Pons (tissue), 1 donor: ENCODE results near the gene SERTAD1.

Source experiments
- DNase-seq: peaks from one replicate; pipeline ENCODE4 v3.0.0-alpha.2; 2016; ENCODE audit warnings: low spot score

The SERTAD1 gene

GRCh38 chr19:40403262-40403984 is 22.4 kb downstream of the SERTAD1 start:
- DNase-seq: no peak

GRCh38 chr19:40400559-40400958 is 25.2 kb downstream of the SERTAD1 start:
- DNase-seq: no peak

DNA sequence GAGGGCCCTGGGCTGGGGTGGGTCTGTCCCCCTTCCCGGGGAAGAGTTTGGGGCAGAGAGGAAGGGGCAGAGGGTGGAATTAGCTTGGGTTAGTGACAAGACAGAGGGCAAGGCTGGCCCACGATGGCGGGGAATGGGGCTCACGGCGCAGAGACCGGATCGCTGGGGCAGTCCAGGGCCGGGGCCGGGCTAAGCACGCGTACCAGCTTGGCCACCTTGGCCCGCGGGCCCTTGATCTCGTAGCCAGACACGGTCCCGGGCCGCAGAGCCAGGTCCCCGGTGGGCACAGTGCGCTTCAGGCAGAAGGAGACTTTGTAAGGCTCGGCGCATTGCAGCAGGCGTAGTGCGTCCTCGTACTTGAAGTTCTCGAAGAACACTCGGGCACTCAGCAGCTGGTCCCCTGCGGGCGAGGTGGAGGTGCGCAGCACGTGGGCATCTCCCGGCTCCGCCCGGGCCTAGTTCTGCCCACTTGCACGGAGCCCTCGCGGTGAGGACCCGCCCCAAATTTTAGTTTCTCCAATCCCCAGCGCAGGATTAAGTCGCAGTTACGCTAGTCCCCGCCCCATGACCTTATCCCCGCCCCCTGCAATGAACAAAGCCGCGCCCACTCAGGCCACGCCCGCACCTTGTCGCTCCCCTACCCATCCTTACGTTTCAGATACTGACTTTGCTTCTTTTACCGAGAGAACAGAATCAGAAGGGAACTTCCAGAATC is 27.2 kb downstream of the SERTAD1 start:
- DNase-seq: no peak

DNA sequence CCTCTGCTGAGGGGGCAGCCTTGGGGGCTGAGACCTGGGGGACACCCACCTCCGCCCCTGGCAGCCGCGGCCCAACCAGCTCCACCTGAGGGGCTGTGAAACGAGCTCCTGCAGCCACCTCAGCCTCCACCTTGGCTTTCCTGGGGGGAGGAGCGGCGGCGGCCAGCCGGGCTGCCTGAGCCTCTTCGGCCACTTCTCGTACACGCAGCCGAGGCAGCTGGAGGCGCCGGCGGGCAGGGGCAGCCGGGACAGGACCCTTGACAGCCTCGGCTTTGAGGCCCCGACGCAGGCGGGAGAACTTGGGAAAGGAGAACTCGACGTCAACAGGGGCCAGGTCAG is 28.3 kb downstream of the SERTAD1 start:
- DNase-seq: no peak

- no peak for DNase-seq
These were observed 28.8 kb downstream of the SERTAD1 start for GRCh38 chr19:40396886-40397567.

- DNase-seq: no peak
These were observed 29.8 kb downstream of the SERTAD1 start for GRCh38 chr19:40395956-40396355.

GRCh38 chr19:40394816-40395210 is 31.0 kb downstream of the SERTAD1 start:
- no peak for DNase-seq

DNA sequence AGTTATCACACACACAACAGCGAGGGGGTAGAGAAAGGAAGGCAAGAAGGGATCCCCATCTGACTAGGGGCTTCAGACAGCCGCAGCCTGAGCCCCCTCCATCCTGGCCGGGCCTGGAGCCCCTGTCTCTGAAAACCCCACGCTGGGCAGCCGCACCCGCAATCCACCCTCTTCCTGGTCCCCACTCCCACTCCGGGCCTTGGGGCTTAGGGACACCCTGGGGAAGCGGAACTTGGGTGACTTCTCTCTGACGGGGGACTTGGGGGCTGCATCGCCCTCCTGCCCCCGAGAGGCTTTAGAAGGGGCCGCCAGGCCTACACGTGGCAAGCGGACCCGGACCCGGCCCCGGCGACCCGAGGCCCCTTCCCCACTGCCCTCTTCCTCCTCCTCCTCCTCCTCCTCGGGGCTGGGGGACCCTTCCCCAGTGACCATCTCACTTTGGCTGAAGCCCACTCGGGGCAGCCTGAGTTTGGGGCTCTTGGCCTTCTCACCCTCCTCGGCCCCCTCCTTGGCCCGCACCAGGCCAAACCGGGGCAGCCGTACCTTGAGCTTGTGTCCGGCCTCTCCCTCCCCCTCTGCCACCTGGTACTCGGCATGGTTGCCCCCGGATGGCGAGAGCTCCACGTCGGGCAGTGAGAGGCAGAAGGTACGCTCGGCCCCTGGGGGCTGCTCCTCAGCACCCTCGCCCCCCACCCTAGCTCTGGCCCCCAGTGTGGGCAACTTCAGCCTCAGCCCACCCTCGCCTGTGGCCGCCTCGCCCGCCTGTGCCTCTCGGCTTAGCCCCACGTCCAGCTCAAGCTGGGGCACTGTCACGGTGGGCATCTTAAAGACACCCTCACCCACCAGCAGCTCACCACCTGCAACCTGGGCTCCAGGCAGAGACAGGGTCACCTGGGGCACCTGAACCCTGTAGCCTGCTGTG is 31.6 kb downstream of the SERTAD1 start:
- no peak for DNase-seq

- DNase-seq: no peak
These were observed 32.8 kb downstream of the SERTAD1 start for GRCh38 chr19:40392894-40393517.

DNA sequence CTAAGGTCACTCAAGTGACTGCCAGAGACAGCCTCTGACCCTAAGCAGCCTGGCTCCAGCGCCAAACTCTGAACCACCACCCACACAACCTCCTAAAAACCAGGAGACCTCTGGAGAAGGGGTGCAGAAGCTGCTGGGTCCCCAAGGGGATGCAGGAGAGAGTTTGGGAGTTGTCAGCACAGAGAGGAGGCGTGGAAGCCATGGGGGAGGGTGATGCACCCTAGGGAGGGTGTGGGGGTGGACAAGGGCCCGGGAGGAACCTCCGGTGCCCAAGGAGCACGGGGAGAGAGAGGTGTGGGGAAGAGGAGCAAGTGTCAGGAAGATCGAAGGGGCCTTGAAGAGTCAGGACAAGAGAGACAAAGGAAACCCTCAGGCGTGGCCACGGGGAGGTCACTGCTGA is 33.7 kb downstream of the SERTAD1 start:
- DNase-seq: no peak

- no peak for DNase-seq
These were observed 35.6 kb downstream of the SERTAD1 start, which contains the start of gene HIPK4 for GRCh38 chr19:40390084-40390742. HIPK4 (minus strand) TSS chr19:40390181; CDS start chr19:40389902, 279 bp downstream.

DNA sequence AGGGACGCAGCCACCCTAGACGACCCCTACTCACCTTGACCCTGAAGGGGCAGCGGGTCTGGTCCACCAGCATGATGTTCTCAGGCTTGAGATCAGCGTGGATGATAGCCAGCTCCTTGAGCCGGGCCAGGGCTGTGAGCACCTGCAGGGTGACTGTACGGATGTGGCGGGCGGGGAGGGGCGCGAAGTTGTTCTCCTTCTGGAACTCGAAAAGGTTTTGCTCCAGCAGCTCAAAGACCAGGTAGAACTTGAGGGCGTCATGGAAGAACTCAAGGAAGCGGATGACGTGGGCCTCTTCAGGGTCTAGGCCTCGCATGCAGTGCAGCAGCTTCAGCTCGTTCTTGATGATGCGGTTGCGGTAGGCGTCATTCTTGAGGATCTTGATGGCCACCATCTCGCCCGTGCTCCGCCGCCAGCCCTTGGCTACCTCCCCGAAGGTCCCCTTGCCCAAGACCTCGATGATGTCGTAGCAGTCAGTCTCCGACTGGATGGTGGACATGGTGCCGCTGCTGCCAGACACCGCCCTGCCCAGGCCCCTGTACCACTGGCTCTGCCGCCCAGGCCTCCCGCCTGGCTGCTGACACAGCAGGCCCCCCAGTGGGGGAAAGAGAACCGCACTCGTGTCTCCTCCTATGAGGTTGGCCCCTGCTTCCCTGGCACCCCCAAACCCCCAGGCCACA is 36.2 kb downstream of the SERTAD1 start:
- DNase-seq: no peak

- no peak for DNase-seq
These were observed 37.3 kb downstream of the SERTAD1 start for GRCh38 chr19:40388481-40388880.

- no peak for DNase-seq
These were observed 38.6 kb downstream of the SERTAD1 start for GRCh38 chr19:40387155-40387554.

DNA sequence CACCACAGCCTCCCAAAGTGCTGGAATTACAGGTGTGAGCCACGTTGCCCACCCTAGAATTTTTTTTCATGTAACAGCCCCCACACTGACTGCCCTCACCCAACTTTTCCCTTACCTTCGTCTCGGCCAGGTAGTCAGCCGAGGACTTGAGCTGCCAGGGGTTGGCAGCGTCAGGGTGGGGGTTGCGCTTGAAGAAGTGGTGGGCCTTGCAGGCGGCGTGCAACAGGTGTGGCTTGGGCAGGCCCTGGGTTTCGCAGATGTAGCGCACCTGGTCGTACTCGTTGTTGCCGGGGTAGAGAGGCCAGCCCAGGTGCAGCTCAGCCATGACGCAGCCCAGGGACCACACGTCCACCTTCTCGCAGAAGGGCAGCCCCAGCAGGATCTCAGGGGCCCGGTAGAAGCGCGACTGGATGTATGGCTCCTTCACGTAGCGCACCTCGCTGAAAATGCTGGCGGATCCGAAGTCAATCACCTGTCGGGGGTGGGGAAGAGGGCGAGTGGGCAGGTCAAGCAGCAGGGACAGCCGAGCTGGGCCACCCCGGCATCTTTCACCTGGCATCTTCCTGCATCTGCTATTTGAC is 42.0 kb downstream of the SERTAD1 start:
- DNase-seq: no peak

DNA sequence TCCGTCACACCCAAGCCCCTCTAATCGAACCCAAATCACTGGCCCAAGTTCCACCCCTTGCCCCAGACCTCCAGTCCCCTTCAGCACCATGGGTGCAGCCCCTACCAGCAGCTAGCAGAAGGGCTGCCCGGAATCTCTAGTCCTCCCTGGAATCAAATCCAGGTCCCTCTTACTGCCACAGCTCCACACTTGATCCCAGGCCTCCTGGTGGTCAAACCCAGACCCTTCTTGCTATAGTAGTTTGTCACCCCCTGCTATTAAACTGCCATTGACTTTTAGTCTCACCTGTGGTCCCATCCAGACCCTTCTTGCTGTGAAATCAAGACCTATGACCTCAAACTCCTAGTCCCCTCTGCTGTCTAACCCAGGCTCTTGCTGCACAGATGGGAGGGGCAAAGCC is 44.5 kb downstream of the SERTAD1 start:
- DNase-seq: no peak

DNA sequence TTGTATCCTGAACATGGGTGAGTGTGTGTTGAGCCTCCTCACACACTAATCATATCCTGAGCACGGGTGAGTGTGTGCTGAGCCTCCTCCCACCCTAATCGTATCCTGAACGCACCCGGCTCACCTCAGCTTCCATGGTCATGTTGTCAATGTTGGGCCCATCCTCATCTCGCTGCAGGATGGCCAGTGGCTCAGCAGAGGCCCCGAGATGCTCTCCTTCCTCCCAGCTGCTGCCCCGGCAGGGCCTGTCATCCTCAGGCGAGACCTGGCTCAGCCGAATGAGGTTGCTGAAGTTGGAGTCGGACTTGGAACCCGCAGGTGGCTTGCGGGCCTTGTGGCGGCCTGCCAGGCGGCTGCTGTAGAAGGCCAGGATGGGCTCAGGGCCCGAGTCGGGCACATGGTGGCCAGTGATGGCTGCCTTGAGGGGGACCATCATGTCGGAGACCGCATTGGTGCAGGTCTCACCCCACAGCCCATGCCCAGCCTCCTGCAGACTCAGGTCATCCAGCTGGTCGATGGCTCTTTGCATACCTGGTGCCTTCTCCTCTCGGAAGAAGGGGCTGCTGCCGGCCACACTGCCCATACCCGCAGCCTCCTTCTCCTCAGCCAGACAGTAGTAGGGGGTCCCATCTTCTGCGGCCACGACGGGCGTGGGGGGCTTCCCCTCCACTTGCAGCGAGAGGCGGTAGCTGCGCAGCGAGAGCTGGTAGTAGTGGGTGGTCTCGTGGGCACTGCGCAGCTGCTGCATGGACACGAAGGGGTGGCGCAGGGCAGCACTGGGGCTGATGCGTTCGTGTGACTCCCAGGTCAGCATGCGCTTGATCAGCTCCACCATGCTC is 45.4 kb downstream of the SERTAD1 start:
- DNase-seq: no peak

DNA sequence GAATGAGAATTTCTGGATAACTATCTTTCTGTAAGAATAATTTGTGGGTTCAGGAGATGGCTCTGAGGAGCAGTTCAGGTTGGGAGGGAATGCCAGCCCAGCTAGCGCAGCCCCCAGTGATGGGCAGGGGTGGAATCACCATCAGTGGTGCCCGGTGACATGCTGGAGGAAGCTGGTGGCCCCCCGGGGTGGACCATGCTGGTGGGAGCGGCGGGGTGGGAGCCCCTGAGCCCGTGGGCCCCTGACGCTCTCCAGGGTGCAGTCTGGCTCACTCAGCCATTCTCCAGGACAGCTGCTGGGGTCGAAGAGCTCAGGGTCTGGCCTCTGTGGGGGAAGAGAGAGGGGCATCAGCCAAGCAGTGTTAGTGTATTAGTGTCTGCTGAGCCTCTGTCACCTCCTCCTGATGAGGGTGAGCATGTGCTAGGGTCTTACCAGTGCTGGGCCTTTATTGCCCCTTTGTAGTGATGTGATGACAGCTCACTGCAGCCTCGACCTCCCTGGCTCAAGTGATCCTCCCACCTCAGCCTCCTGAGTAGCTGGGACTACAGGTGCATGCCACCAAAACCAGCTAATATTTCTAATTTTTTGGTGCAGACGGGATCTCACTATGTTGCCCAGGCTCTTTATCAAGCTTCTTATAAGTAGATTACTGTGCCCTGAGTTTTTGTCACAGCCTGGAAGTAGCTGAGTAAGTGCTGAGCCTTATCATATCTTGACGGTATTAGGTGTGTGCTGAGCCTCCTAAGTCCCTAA is 46.2 kb downstream of the SERTAD1 start:
- DNase-seq: no peak
